ENCODE measurements around the gene SHMT1.
"Not testable (repeated sequence)": the region's sequence is repeated elsewhere in the genome, so short reads cannot be mapped to it uniquely, and the experiment has no call there.

The SHMT1 gene

DNA sequence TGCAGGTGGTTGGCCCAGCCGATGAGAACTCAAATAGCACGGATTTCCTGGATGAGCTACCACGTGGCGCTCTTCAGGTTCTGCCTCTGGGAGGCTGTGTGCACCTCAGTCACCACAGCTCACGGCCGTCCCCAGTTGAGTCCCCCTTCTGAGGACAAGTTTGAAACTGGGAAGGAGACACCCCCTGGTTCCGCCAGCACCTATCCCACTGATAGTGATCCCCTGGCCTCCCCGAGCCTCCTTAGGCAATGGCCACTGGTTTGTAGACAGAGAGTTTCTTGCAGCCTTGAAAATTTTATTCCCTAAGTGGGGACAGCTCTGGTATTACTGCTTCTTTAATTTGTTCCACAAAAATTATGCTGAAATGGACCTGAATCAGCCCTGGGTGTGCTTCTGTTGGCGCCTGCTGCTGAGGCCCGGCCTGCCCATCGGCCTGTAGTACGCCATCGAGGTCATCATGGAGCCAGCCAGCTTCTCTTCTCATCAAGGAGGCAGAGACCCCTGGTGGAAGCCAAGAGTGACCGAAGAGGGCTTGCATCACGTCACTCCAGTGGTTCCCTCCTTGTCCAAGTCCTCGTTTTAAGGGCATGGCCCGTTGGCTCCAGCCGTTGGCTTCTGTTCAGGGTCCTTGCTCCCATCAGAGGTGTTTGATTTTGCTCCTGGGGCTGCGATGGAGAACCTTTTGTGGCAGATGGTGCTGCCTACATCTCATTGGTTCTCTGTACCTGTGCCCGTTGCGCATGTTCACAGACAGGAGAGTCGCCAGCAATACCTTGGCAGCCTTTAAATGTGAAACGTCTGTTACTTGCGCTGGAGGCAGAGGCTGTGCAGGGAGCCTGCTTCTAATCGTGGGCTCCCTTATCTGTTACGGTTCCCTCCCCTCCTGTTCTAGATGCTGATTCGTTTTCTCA lies 39.0 kb downstream of the SHMT1 start:
- DNase-seq (ENCODE audit: low spot score): no peak

GRCh38 chr17:18323507-18324139 lies 39.7 kb downstream of the SHMT1 start:
- no peak for DNase-seq (ENCODE audit: low spot score)

GRCh38 chr17:18323007-18323406 lies 40.3 kb downstream of the SHMT1 start:
- DNase-seq (ENCODE audit: low spot score): peak; percentile 36

- no peak for DNase-seq (ENCODE audit: low spot score)
Observed at GRCh38 chr17:18322522-18322921, 40.8 kb downstream of the SHMT1 start.

GRCh38 chr17:18321309-18321708 lies 42.0 kb downstream of the SHMT1 start:
- DNase-seq (ENCODE audit: low spot score): no peak

DNA sequence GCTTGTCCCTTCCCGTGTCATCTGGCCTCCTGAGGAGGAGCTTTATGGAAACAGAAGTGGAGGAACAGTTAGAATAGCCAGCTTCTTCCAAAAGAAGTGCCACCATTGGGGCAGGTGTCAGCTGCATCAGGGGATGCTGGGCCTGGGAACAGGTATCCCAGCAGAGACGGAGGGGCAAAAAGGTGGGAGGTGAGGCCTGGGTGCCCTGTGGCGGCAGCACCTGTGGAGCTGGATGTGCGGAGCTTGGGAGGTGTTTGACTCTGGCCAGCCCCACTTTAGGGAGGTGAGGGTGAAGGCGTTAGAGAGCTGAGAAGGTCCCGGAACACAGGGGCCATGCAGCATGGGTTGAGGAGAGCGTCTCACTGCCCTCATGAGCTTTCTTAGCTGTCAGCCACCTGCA lies 43.0 kb downstream of the SHMT1 start:
- DNase-seq (ENCODE audit: low spot score): no peak

DNA sequence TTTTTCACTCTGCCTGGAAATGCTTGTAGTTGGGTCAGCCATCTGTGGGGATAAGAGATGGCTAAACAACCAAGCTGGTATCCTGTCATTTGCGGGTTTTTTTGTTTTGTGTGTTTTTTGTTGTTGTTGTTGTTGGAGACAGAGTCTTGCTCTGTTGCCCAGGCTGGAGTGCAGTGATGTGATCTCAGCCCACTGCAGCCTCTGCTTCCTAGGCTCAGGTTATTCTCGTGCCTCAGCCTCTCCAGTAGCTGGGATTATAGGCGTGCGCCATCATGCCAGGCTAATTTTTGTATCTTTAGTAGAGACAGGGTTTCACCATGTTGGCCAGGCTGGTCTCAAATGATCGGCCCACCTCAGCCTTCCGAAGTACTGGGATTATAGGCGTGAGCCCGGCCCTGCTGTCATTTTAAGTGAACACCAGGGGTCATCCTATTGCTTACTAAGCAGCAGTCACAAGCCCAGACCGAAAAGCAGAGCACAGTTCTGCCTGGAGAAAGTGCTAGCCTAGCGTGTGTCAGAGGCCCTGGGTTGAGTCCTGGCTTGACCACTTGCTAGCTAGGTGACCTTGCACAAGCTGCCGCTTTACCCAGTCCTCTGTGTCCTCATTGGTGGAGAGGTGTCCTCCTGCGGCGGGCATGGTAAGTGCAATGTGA lies 43.6 kb downstream of the SHMT1 start:
- DNase-seq (ENCODE audit: low spot score): peak; percentile 52

DNA sequence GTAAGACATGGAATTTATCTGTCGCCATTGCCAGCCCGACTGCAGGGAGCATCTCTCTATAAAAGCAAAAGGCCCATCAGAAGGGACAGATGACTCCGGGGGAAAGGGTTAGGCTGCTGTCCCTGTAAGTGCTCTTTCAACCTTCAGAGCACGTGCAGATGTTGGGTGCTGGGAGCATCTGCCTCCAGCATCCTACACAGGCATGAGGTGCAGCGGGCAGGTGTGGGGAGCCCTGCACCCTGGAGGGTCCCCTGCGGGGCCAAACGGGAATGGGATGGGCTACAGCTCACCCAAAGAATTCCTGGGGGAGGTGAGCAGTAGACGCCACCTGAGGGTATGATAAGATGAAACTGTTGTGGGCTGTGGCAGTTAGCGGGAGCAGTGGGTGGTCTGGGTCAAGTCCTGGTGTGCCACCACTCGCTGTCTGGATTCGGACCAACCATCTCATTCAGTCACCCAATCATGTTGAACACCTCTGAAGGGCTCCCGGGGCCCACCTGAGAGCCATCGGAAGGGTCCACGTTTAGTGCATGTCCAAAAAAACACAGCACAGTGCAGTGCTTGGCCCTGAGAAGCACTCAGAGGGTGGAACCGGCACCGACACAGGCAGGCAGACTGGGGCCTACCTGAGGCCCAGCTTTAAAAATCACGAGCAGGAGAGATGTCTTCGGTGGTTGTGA lies 44.4 kb downstream of the SHMT1 start:
- no peak for DNase-seq (ENCODE audit: low spot score)

DNA sequence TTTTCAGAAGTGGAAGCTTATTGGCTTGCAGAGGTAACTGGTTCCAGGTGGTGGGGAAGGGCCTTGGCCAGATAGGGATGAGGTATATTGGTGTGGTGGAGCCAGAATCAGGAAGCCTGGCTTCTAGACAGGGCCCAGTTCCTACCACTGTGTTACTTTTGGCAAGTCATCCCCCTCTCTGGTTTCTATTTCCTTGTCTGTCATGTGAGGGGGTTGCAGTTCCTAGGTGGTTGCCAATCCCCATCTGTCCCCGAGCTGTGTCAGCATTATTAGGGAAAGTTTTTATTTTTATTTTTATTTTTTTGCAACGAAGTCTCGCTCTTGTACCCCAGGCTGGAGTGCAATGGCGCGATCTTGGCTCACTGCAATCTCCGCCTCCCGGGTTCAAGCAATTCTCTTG lies 45.2 kb downstream of the SHMT1 start:
- no peak for DNase-seq (ENCODE audit: low spot score)

DNA sequence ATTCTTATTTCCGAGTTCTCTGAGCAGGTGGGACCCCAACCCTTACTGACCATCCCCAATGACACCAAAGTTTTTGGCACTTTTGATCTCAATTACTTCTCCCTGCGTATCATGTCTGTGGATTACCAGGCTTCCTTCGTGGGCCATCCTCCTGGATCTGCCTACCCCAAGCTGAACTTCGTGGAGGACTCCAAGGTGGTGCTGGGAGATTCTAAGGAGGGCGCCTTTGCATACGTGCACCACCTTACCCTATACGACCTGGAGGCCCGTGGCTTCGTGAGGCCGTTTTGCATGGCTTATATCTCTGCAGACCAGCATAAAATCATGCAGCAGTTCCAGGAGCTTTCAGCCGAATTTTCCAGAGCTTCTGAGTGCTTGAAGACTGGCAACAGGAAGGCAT lies 47.4 kb downstream of the SHMT1 start:
- DNase-seq (ENCODE audit: low spot score): no peak

GRCh38 chr17:18315562-18315922 lies 47.8 kb downstream of the SHMT1 start:
- DNase-seq (ENCODE audit: low spot score): no peak

DNA sequence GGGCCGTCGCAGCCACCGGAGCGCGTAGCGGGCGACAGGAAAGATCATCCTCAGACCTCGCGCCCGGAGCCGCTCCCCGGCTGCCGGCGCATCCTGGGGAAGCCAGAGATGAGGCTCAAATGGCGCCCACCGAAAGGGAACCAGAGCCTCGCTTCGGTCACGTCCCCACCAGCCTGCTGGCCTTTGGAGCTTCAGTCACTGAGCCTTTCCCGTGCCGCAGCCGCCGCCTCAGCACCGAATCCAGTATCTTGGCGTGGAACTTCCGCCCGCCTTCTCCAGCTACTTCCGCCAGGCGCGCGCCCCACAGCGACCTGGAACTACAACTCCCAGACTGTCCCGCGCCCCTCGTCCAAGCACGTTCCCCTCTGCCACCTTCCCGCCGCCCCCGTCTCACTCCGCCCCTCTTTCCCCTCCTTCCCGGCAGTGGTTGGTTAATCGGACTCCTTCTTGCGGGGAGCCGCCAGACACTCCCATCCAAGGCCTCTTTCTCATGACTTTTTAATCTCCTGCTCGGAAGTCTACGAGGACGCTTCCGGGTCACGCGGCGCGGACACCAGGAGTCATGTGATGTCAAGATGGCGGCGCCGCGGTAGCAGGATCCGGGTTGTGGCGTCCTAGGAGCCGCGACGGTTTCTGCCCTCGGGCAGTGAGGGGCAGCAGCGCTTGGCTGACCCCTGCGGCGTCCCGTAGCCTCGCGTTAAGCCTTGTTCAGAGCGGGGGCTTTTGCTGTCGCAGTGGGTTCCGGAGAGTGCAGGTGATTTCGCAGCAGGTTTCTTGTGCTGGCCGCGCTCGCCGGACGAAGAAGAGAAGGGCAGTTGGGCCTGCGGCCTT lies 48.4 kb downstream of the SHMT1 start, which contains the start of the genes SMCR8 and TOP3A:
TSS of gene SMCR8 (plus strand) at position 563 of the 831 bp plus-strand sequence. CDS start 497 bp downstream, outside the sequence.
TSS of gene TOP3A (minus strand) at position 264 of the 831 bp plus-strand sequence. CDS start at position 48, 216 bp downstream.
- peak; percentile 94 for DNase-seq (ENCODE audit: low spot score)

- DNase-seq (ENCODE audit: low spot score): no peak
Observed at GRCh38 chr17:18314059-18314730, 49.2 kb downstream of the SHMT1 start.

- no peak for DNase-seq (ENCODE audit: low spot score)
Observed at GRCh38 chr17:18309202-18309601, 54.1 kb downstream of the SHMT1 start.

GRCh38 chr17:18303206-18303605 lies 60.1 kb downstream of the SHMT1 start:
- not testable (repeated sequence) for DNase-seq (ENCODE audit: low spot score)

- no peak for DNase-seq (ENCODE audit: low spot score)
Observed at GRCh38 chr17:18300725-18301480, 62.4 kb downstream of the SHMT1 start.

DNA sequence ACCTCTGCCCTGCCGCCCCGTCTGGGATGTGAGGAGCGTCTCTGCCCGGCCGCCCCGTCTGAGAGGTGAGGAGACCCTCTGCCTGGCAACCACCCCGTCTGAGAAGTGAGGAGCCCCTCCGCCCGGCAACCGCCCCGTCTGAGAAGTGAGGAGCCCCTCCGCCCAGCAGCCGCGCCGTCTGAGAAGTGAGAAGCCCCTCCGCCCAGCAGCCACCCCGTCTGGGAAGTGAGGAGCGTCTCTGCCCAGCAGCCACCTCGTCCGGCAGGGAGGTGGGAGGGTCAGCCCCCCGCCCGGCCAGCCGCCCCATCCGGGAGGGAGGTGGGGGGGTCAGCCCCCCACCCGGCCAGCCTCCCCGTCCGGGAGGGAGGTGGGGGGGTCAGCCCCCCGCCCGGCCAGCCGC lies 65.3 kb downstream of the SHMT1 start:
- DNase-seq (ENCODE audit: low spot score): not testable (repeated sequence)

DNA sequence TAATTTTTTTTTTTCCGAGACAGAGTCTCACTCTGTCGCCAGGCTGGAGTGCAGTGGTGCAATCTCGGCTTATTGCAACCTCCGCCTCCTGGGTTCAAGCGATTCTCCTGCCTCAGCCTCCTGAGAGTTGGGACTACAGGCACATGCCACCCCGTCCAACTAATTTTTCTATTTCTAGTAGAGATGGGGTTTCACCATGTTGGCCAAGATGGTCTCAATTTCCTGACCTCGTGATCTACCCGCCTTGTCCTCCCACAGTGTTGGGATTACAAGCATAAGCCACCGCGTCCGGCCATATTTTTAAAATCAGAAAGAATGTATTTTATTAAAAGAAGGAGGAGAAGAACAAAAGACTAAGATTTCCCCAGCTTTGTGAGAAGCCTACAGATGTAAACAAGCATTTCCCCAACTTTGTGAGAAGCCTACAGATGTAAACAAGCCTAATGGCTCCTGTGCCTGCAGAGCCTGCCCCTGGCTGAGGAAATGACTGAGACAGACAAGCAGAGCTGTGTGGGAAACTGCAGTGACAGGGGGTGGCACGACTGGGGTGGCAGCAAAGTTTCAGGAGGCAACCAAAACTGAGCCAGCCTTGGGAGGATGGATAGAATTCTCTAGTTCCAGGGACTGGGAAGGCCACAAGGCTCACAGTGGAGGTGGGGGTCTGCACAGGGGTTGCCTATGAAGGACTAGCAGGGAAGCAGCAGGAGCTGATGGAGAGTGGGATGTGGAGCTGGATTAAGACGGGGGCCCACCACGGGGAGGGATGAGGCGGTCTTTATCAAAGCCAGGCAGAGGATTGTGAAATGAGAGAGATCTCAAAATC lies 71.4 kb downstream of the SHMT1 start:
- no peak for DNase-seq (ENCODE audit: low spot score)

GRCh38 chr17:18285296-18285695 lies 78.1 kb downstream of the SHMT1 start:
- no peak for DNase-seq (ENCODE audit: low spot score)
